ENCODE measurements around the gene TOX3.

The TOX3 gene

DNA sequence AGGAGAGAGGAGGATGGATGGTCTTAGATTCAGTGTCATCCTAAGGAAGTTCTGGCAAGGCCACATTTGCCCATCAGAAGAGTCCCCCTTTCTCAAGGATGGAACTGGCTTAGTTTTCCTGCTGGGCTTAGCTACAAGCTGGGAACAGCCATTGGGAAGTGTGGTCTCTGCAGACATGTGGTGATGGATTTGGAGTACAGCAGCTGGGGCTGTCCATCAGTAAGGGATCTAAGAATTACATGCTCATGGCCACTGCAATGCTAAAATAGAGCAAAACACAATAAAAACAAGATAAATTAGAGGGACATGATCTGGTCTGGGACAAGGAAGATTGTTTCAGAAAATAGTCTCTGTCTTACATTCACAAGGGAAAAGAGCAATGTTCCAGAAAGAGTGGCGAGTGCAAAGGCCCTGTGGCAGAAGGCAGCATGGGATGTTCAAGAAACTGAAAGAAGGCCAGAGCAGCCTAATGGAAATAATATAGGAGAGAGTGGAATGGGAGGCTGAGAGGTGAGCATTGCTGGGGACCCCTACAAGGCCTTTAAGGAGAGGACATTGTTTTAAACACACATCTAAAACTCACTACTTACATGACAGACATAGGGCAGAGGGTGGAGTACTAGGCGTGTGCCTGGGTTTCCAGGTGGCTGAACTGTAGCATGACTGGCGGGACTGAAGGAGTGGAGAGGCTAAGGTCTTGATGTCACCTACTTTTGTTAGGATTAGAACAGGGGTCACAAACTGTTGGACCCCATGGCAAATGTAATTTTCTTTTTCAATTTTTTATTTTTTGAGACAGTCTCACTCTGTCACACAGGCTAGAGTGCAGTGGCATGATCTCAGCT lies 17.0 kb upstream of the TOX3 start:
- DNase-seq, result no peak

GRCh38 chr16:52562770-52563169 lies 15.8 kb upstream of the TOX3 start:
- no peak for DNase-seq

- peak; percentile 89 for DNase-seq
Observed at GRCh38 chr16:52561910-52562741, 15.2 kb upstream of the TOX3 start.

- DNase-seq, result no peak
Observed at GRCh38 chr16:52558448-52558847, 11.5 kb upstream of the TOX3 start.

DNA sequence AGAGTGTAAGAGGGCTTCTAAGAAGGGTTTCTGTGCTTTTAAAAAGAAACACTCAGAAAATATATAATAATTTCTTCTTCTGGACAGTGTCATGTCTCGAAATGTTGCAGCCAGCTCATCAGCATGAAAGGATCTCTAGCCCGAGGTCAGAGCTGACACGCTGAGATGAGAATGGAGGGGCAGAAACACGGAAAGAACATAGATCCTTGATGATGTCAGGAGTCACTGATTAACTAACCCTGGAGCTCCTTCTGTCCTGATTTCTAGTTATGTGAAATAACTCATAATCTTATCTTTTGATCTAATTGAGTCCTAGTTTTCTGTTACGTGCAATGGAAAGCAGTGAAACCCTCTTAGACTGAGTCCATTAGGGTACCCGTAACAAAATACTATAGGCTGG lies 10.3 kb upstream of the TOX3 start:
- DNase-seq, result no peak

DNA sequence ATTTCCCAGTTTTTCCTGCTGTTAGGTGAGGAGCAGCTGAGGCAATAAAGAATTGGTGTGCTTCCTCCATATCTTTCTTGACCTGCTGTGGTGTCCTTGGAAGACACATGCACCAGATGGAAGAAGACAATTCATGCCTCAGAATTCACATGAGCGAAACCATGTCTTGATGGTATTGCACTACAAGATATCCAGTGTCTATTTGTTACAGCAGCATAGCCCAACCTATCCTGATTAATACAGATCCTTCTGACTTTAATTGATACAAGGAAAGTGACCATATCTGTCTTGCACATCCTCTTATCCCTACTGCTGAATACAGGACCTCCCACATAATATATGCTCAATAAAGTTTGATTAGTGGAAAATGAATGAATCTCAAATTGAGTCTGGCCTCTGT lies 9.1 kb upstream of the TOX3 start:
- no peak for DNase-seq

DNA sequence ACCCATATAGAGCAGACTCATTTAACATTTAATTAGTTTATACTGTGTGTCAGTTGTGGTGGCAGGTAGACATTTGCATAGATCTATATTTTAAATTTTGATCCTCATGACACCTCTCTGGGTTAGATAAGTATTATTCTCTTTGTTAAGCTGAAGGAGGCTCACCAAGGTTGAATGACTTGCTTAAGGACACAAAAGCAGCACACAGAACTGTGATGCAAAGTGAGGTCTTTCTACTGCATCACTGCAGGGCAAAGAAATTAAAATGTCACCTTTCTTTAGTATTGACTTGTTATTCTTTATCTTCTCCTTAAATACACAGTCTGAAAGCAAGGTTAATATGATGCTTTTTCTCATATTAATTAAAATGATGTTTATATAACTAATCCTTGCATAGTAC lies 8.6 kb upstream of the TOX3 start:
- DNase-seq, result no peak

- no peak for DNase-seq
Observed at GRCh38 chr16:52554334-52554733, 7.4 kb upstream of the TOX3 start.

DNA sequence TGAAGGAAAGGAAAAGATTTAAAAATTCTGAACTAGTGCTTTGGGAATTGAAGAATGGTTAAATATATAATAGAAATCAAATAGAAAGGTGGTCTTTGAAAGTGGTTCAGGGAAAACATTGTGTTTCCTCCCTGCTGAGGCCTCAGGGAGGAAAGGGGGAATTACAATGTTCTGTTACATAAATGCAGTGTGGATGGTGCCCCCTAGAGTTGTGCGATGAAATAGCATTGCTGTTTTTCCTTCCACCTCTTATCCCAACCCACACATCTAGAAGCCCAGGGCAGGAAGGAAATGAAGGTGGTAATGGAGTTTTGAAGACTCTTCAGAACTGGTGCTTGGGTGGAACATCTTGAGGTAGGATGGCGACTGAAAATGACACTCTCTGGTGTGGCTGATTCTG lies 6.4 kb upstream of the TOX3 start:
- no peak for DNase-seq

DNA sequence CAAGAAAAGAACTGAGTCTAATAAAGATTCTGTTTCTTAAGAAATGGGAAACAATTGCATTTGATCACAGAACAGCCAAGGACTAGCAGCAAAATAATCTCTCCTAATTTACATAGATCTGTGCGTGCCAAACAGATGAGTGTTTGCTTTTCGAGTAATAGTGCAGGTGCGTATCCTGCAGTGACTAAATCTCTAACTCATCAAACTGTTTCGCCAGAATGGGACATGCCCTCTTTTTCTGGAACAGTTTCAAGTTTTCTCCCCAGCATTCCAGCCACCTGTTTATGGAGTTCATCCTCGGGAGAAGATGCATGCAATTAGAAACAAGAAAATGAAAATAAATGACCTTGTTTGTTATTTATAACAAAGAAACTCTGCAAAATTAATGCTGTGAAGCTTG lies 5.7 kb upstream of the TOX3 start:
- DNase-seq, result peak; percentile 97

DNA sequence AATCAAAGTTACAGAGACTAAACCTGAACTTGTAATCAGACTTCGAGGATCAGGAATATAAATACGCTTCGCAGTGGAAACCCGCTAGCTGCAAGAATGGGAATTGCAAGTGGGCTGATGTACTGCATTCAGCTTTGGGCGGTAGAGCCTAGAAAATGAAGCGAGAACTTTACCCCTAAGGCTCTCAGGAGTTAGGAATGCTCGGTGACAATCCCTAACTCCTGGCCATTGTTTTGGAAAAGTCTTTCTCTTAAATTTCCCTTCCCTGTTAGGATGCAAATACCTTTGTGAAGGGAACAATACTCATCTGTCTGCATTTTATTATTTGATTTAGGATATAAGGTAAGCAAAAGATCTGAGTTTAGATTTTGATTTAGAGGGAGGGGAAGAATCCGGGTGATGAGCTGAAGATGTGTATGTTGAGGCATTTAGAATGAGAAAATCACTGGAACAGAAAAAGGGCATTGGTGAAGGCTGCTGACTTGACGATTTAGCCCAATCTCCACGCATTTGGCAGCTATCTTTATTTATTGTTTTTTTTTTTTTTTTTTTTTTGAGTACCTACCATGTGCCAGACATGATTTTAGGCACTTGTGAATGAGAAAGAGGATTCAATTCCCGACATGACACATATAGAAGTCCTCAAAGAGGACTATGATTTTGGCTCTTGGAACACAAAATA lies 2.2 kb upstream of the TOX3 start:
- DNase-seq, result no peak

GRCh38 chr16:52548261-52549010 lies 1.5 kb upstream of the TOX3 start:
- DNase-seq, result no peak

GRCh38 chr16:52547834-52548215 lies 882 bp upstream of the TOX3 start:
- no peak for DNase-seq

GRCh38 chr16:52546291-52547003 lies 496 bp downstream of the TOX3 start:
- DNase-seq, result no peak

GRCh38 chr16:52545898-52546266 lies 1.1 kb downstream of the TOX3 start:
- no peak for DNase-seq

DNA sequence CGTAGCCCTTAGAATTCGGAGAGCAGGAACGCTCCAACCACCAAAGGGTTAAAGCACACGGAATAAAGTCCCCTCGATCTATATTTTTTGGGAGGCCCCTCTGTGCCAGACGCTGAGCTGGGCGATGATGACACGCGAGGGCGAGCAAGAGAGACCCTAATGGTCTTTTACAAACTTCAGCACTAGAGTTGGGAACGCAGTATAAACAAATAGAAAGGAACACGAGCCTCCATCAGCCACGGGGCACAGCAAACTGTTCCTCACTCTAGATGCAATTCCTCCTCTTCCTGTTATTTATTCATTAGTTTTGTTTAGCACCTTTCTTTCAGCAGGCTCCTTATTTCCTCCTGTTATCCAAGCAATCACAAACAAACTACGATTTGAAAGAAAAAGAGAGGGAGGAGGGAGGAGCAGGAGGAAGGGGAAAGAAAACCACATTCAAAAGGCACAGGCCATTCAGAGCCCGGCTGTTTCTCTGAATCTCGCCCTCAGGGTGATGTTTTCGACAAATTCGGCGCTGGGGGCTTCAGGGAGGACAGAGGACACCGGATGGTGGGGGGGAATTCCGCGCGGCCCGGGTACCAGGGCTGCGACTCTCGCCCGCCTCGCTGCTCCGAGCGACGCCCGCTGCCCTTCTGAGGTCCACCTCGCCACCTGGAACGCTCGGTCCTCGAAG lies 1.6 kb downstream of the TOX3 start:
- DNase-seq, result peak; percentile 25

DNA sequence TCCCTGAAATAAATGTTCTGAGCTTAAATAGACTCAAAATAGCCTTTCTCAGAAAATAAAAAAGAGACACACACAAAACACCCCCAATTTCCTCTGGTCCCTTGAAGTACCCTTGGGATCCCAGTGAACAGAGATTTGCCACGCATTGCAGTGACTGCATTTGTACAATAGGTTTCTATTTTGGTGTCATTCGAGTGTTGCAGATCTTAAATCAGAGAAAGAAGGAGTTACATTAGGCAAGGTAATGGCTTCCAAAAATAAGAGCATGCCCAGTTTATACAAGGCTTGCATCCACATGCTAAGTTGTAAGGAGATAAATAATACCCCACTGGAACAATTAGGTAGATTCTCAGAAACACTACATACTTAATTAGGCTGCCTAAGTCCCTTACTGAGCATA lies 2.2 kb downstream of the TOX3 start:
- DNase-seq, result no peak

- no peak for DNase-seq
Observed at GRCh38 chr16:52543654-52544053, 3.3 kb downstream of the TOX3 start.

DNA sequence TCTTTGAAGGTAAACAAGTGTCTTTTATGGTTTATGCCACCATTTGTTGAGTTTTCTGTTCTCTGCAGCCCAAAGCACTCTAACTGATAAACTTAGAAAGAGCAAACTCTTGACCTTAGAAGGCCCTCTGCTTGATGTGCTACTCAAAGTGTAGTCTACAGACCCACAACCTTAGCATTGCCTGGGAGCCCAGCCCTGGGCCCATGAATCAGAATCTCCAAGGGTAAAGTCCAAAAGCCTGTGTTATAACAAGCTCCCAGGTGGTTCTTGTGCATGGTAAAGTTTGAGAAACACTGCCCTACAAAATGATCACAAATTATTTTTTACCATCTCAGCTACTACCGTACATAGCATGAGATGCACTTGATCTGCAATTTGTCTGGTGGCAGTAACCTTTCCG lies 6.0 kb downstream of the TOX3 start:
- no peak for DNase-seq

DNA sequence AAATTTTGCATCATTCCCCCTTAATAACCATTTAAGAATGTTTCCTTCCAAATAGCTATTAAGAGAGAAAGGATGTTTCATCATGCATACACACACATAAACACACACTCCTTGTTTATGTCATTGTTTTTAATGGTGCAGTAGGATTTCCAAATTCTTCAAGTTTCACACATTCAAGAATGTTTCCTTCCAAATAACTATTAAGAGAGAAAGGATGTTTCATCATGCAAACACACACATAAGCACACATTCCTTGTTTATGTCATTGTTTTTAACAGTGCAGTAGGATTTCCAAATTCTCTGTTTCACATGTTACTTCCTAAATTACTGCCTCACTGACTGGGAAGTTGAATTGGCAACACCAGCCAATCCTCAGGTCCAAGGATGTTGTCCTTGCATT lies 7.8 kb downstream of the TOX3 start:
- DNase-seq, result no peak

GRCh38 chr16:52538511-52538910 lies 8.4 kb downstream of the TOX3 start:
- no peak for DNase-seq

DNA sequence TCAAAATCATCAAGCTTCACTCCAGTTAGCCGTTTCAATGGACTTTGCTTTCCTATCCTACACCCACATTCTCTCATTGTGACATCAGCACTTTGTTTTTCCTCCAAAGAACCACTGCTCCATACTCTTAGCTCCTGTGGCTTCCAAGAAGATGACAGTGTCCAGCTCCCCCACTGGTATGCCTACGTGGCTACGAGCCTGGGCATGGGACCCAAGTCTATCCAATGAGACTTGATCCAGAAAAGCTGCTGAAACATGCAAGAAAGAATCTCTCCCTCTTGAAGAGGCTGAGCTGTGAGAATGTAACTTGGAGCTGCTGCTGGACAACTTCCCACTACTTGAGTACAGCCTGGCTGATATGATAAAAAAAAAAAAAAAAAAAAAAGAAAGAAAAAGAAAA lies 9.4 kb downstream of the TOX3 start:
- DNase-seq, result no peak

Measured in NCI-H1105 (cell line).